AG08396 (cell line): ENCODE measurements around the gene THBS1.
A peak's percentile ranks its signal among the peaks of the same experiment; 100 is the strongest.

Experiments used
- DNase-seq: peaks from one replicate; pipeline ENCODE4 v3.0.0; 2012; ENCODE audit warnings: low spot score, mixed read lengths

THBS1 gene

GRCh38 chr15:39580485-39581241 lies at the start of gene THBS1:
Gene THBS1, plus strand, starts transcription at chr15:39581079. Its CDS starts 779 bp downstream, at chr15:39581858.
- DNase-seq, result peak; percentile 93

- DNase-seq, result no peak
Observed at GRCh38 chr15:39534996-39535395, 45.9 kb upstream of the THBS1 start.

- DNase-seq, result no peak
Observed at GRCh38 chr15:39535466-39535865, 45.4 kb upstream of the THBS1 start.

- DNase-seq, result no peak
Observed at GRCh38 chr15:39538936-39539335, 41.9 kb upstream of the THBS1 start.

GRCh38 chr15:39539466-39539865 lies 41.4 kb upstream of the THBS1 start:
- DNase-seq, result no peak

GRCh38 chr15:39539973-39540558 lies 40.8 kb upstream of the THBS1 start:
- no peak for DNase-seq

- no peak for DNase-seq
Observed at GRCh38 chr15:39542385-39543065, 38.4 kb upstream of the THBS1 start.

- DNase-seq, result no peak
Observed at GRCh38 chr15:39543651-39544050, 37.2 kb upstream of the THBS1 start.

GRCh38 chr15:39546842-39547241 lies 34.0 kb upstream of the THBS1 start:
- no peak for DNase-seq

GRCh38 chr15:39548561-39548960 lies 32.3 kb upstream of the THBS1 start:
- DNase-seq, result no peak

- no peak for DNase-seq
Observed at GRCh38 chr15:39549912-39550311, 31.0 kb upstream of the THBS1 start.

GRCh38 chr15:39551476-39551875 lies 29.4 kb upstream of the THBS1 start:
- no peak for DNase-seq

- no peak for DNase-seq
Observed at GRCh38 chr15:39552556-39552955, 28.3 kb upstream of the THBS1 start.

- DNase-seq, result no peak
Observed at GRCh38 chr15:39553947-39554693, 26.8 kb upstream of the THBS1 start.

GRCh38 chr15:39554746-39555387 lies 26.0 kb upstream of the THBS1 start:
- no peak for DNase-seq

- DNase-seq, result no peak
Observed at GRCh38 chr15:39555885-39556284, 25.0 kb upstream of the THBS1 start.

- no peak for DNase-seq
Observed at GRCh38 chr15:39556461-39556860, 24.4 kb upstream of the THBS1 start.

GRCh38 chr15:39558421-39558820 lies 22.5 kb upstream of the THBS1 start:
- no peak for DNase-seq

- DNase-seq, result no peak
Observed at GRCh38 chr15:39564972-39565665, 15.8 kb upstream of the THBS1 start.

GRCh38 chr15:39565851-39566250 lies 15.0 kb upstream of the THBS1 start:
- DNase-seq, result no peak

GRCh38 chr15:39573287-39573686 lies 7.6 kb upstream of the THBS1 start:
- no peak for DNase-seq
